Calu3 (cell line): ENCODE data around the gene FHIP1B. TPM values are rescaled to one million over a fixed set of nuclear protein-coding genes. Genes with fewer than 3 reads are reported as not detected.

Source experiments
- BruUV-seq: library from RNA; stranded (reverse); fragments of 400-500 nt; replicated peaks from 2 replicates; lab custom pipeline; 2021; lab: Mats Ljungman, UMichigan
- CTCF ChIA-PET: fragments of 300-600 bp; sonication (Branson Sonifier 250); formaldehyde crosslinking; loops from one replicate; lab custom pipeline; 2022; ENCODE audit warnings: antibody characterized with exemption; lab: Charles Lee
- DNase-seq: peaks from one replicate; pipeline ENCODE4 v3.0.0; 2022
- H3K27ac Mint-ChIP-seq: one replicate; pipeline ENCODE4 v1.8.0; 2022; ENCODE audit warnings: mixed read lengths; ENCODE audit not compliant: unreplicated experiment
- H3K27me3 Mint-ChIP-seq: one replicate; pipeline ENCODE4 v1.8.0; 2022; ENCODE audit warnings: mixed read lengths; ENCODE audit not compliant: unreplicated experiment
- H3K36me3 Mint-ChIP-seq: one replicate; pipeline ENCODE4 v1.8.0; 2022; ENCODE audit warnings: mild to moderate bottlenecking, moderate library complexity, mixed read lengths; ENCODE audit not compliant: insufficient read depth, unreplicated experiment
- H3K4me1 Mint-ChIP-seq: one replicate; pipeline ENCODE4 v1.8.0; 2022; ENCODE audit warnings: mild to moderate bottlenecking, low read depth, mixed read lengths; ENCODE audit not compliant: unreplicated experiment
- H3K4me3 Mint-ChIP-seq: one replicate; pipeline ENCODE4 v1.8.0; 2022; ENCODE audit warnings: mild to moderate bottlenecking, low read depth, moderate library complexity, mixed read lengths; ENCODE audit not compliant: unreplicated experiment
- H3K9me3 Mint-ChIP-seq: one replicate; pipeline ENCODE4 v1.8.0; 2022; ENCODE audit warnings: low read depth, mixed read lengths; ENCODE audit not compliant: unreplicated experiment
- intact Hi-C: fragments of 100-400 bp; cut with micrococcal nuclease; formaldehyde crosslinking; loops from one replicate; pipeline ENCODE4 v1.10.0; 2022; ENCODE audit not compliant: unreplicated experiment
- total RNA-seq: library from RNA; stranded (reverse); gene quantifications from 2 replicates; pipeline ENCODE4 v1.2.3, GENCODE V29; 2022
- TF ChIP-seq, protein P1 (sequence below): fragments of 200-600 bp; IDR thresholded peaks from one replicate; pipeline ENCODE4 v1.8.0; 2022; ENCODE audit warnings: antibody characterized with exemption; ENCODE audit not compliant: unreplicated experiment

FHIP1B gene
- total RNA-seq, 1 experiment from 2014 or later, result 39.7 TPM

DNA sequence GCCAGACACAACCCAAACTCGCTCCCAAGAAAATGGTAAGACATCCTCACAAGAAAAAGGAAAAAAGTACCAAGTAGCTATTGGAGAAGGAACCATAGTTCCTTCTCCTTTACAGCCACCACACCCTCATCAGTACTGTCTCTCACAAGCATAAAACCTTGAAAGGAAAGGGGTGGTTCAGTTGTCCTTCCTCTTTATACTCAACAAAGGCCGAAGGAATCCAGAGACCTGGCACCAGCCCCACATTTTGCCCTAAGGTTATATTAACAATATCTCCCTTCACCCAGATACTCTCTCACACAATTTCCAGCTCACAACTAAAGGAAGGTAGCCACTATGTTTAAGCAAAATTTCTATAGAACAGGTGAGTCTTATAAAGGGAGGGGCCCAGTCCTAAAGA lies 8.5 kb downstream of the FHIP1B start:
- Mint-ChIP-seq H3K4me3 (no peak overlapping the region), H3K4me1 (peaks cover 52% of the 10 kb centered on the region), H3K27ac (no peak overlapping the region), H3K27me3 (no peaks in the 10 kb centered on the region), H3K36me3 (no peaks in the 10 kb centered on the region), H3K9me3 (no peaks in the 10 kb centered on the region)
- no TSS peak for BruUV-seq
- CTCF ChIA-PET, result no interaction called here
- intact Hi-C loops, result no loop called here
- DNase-seq, result no peak
- TF ChIP-seq, protein P1, sequence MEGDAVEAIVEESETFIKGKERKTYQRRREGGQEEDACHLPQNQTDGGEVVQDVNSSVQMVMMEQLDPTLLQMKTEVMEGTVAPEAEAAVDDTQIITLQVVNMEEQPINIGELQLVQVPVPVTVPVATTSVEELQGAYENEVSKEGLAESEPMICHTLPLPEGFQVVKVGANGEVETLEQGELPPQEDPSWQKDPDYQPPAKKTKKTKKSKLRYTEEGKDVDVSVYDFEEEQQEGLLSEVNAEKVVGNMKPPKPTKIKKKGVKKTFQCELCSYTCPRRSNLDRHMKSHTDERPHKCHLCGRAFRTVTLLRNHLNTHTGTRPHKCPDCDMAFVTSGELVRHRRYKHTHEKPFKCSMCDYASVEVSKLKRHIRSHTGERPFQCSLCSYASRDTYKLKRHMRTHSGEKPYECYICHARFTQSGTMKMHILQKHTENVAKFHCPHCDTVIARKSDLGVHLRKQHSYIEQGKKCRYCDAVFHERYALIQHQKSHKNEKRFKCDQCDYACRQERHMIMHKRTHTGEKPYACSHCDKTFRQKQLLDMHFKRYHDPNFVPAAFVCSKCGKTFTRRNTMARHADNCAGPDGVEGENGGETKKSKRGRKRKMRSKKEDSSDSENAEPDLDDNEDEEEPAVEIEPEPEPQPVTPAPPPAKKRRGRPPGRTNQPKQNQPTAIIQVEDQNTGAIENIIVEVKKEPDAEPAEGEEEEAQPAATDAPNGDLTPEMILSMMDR, result no peak

DNA sequence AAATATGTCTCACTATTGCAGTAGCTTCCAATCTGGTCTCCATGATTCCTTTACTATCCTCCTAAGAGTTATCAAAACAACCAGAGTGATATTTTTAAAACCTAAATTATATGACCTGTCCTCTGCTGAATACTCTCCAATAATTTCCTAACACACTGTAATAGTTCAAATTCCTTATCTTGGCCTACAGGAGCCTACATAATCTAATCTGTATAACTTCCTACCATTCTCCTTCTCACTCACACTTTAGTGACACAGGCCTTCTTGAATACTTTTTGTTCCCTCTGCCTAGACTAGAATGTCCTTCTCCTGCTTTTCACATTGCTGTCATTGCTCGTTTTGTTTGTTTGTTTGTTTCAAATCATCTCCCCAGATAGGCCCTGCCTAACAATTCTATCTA lies 9.4 kb downstream of the FHIP1B start:
- no peaks in the 10 kb centered on the region for H3K9me3 Mint-ChIP-seq
- DNase-seq, result no peak

DNA sequence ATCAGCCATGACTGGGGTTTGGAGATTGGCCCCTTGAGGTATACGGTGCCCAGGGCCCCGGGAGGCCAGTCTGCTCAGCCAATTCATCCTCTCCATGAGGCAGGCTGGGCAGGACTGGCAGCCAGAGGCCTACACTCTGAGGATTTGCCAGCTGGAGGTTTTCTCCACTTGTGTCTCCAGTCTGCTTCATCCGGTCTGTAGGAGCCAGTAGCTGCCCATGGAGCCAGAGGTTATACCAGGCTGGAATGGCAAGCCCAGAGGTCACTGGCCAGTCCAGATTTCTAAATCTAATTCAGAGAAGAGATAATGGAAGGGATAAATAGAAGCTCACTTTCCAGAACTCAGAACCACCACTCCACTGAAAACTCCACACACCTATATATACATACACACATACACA lies 10.0 kb downstream of the FHIP1B start:
- DNase-seq, result no peak
- Mint-ChIP-seq H3K4me1 (peaks cover 37% of the 10 kb centered on the region), H3K9me3 (no peaks in the 10 kb centered on the region), H3K36me3 (no peaks in the 10 kb centered on the region), H3K27me3 (no peaks in the 10 kb centered on the region), H3K4me3 (no peak overlapping the region), H3K27ac (no peak overlapping the region)
- BruUV-seq, result no TSS peak
- CTCF ChIA-PET, result interaction anchor here (0.7 kb wide), 1 partner anchor 12 kb away, joined by 3 read pairs; no protein-coding TSS in a partner anchor
- TF ChIP-seq, protein P1, result no peak
- intact Hi-C loops, result no loop called here

More for the DNA sequence above, 9.4 kb downstream of the FHIP1B start:
- CTCF ChIA-PET, result interaction anchor here (0.6 to 0.7 kb wide), 2 partner anchors 12 to 35 kb away, joined by 3 read pairs; no protein-coding TSS in a partner anchor
- intact Hi-C loops, result no loop called here
- BruUV-seq, result no TSS peak
- no peak overlapping the region for H3K4me3 Mint-ChIP-seq
- H3K27me3 Mint-ChIP-seq, result no peaks in the 10 kb centered on the region
- H3K27ac Mint-ChIP-seq, result no peak overlapping the region
- H3K36me3 Mint-ChIP-seq, result no peaks in the 10 kb centered on the region
- H3K4me1 Mint-ChIP-seq, result peaks cover 43% of the 10 kb centered on the region
- TF ChIP-seq, protein P1, result no peak

- H3K4me3 Mint-ChIP-seq, result no peak overlapping the region
- intact Hi-C loops, result no loop called here
- H3K27ac Mint-ChIP-seq, result no peak overlapping the region
- H3K4me1 Mint-ChIP-seq, result peaks cover 33% of the 10 kb centered on the region
- BruUV-seq, result no TSS peak
- CTCF ChIA-PET, result no interaction called here
- TF ChIP-seq, protein P1, result no peak
- no peak for DNase-seq
- H3K27me3 Mint-ChIP-seq, result no peaks in the 10 kb centered on the region
- no peaks in the 10 kb centered on the region for H3K36me3 Mint-ChIP-seq
- no peaks in the 10 kb centered on the region for H3K9me3 Mint-ChIP-seq
These were observed 10.6 kb downstream of the FHIP1B start for GRCh38 chr11:6223854-6224253.
